ENCODE results near the gene KAT7. TPM values are rescaled to one million over a fixed set of nuclear protein-coding genes. Genes with fewer than 3 reads are reported as not detected.

KAT7 gene
- total RNA-seq, 1 donor from 2014 or later, result 33.1 TPM

- no peak overlapping the region for H3K27ac Mint-ChIP-seq (ENCODE audit: unreplicated experiment)
- H3K9me3 Mint-ChIP-seq (ENCODE audit: low read depth), result no peaks in the 10 kb centered on the region
- DNase-seq (ENCODE audit: low spot score), result no peak
- peaks cover 16% of the 10 kb centered on the region for H3K27me3 Mint-ChIP-seq (ENCODE audit: low read depth)
- no peak overlapping the region for H3K4me3 Mint-ChIP-seq (ENCODE audit: unreplicated experiment)
- peaks cover 9% of the 10 kb centered on the region for H3K4me1 Mint-ChIP-seq (ENCODE audit: low read depth)
- no peak for TF ChIP-seq CTCF (IDR thresholded peaks at IDR 0.05)
- H3K36me3 Mint-ChIP-seq (ENCODE audit: low read depth), result no peaks in the 10 kb centered on the region
These were observed 65.1 kb downstream of the KAT7 start for GRCh38 chr17:49853470-49854015.

- Mint-ChIP-seq H3K4me3 (ENCODE audit: unreplicated experiment) (no peak overlapping the region), H3K27ac (ENCODE audit: unreplicated experiment) (no peak overlapping the region), H3K27me3 (ENCODE audit: low read depth) (peaks cover 17% of the 10 kb centered on the region), H3K4me1 (ENCODE audit: low read depth) (peaks cover 9% of the 10 kb centered on the region), H3K36me3 (ENCODE audit: low read depth) (no peaks in the 10 kb centered on the region), H3K9me3 (ENCODE audit: low read depth) (no peaks in the 10 kb centered on the region)
- DNase-seq (ENCODE audit: low spot score), result no peak
- TF ChIP-seq CTCF (IDR thresholded peaks at IDR 0.05), result no peak
These were observed 65.6 kb downstream of the KAT7 start for GRCh38 chr17:49854126-49854525.

GRCh38 chr17:49858796-49859195 is 70.3 kb downstream of the KAT7 start:
- DNase-seq (ENCODE audit: low spot score), result no peak
- Mint-ChIP-seq H3K4me3 (ENCODE audit: unreplicated experiment) (no peak overlapping the region), H3K4me1 (ENCODE audit: low read depth) (no peaks in the 10 kb centered on the region), H3K27me3 (ENCODE audit: low read depth) (peaks cover 21% of the 10 kb centered on the region), H3K27ac (ENCODE audit: unreplicated experiment) (no peak overlapping the region), H3K9me3 (ENCODE audit: low read depth) (no peaks in the 10 kb centered on the region), H3K36me3 (ENCODE audit: low read depth) (no peaks in the 10 kb centered on the region)
- TF ChIP-seq CTCF (IDR thresholded peaks at IDR 0.05), result no peak

GRCh38 chr17:49859991-49860953 is 71.8 kb downstream of the KAT7 start:
- Mint-ChIP-seq H3K27ac (ENCODE audit: unreplicated experiment) (no peak overlapping the region), H3K4me3 (ENCODE audit: unreplicated experiment) (no peak overlapping the region), H3K4me1 (ENCODE audit: low read depth) (no peaks in the 10 kb centered on the region), H3K36me3 (ENCODE audit: low read depth) (no peaks in the 10 kb centered on the region), H3K9me3 (ENCODE audit: low read depth) (no peaks in the 10 kb centered on the region), H3K27me3 (ENCODE audit: low read depth) (peaks cover 15% of the 10 kb centered on the region)
- TF ChIP-seq CTCF (IDR thresholded peaks at IDR 0.05), result no peak
- no peak for DNase-seq (ENCODE audit: low spot score)

- Mint-ChIP-seq H3K27ac (ENCODE audit: unreplicated experiment) (no peak overlapping the region), H3K27me3 (ENCODE audit: low read depth) (peaks cover 10% of the 10 kb centered on the region), H3K9me3 (ENCODE audit: low read depth) (no peaks in the 10 kb centered on the region), H3K4me3 (ENCODE audit: unreplicated experiment) (no peak overlapping the region), H3K4me1 (ENCODE audit: low read depth) (peaks cover 5% of the 10 kb centered on the region), H3K36me3 (ENCODE audit: low read depth) (no peaks in the 10 kb centered on the region)
- TF ChIP-seq CTCF (IDR thresholded peaks at IDR 0.05), result peak; percentile 98
- no peak for DNase-seq (ENCODE audit: low spot score)
These were observed 72.8 kb downstream of the KAT7 start for GRCh38 chr17:49861150-49861884.
